ENCODE data around the gene TMEM192. TPM values are rescaled to one million over a fixed set of nuclear protein-coding genes. Genes with fewer than 3 reads are reported as not detected.

Gene TMEM192
- total and polyA plus RNA-seq, 2 of the 8 experiments (the other 6 are each of a cell fraction or from before 2014, with no cell fraction given), result 7.3 to 10.9 TPM

DNA sequence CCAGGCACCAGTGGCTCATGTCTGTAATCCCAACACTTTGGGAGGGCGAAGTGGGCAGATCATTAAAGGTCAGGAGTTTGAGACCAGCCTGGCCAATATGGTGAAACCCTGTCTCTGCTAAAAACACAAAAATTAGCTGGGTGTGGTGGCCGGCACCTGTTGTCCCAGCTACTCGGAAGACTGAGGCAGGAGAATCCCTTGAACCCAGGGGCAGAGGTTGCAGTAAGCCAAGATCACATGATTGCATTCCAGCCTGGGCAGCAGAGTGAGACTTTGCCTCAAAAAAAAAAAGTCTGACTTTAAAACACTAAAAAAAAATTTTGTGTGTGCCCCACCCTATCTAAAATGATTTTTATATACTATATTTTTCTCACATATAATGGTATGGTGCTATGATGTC lies 26.2 kb upstream of the TMEM192 start:
- DNase-seq (ENCODE audit: low read depth in 1 of 2, low spot score in 2 of 2) (no peak), FAIRE-seq (no peak)
- Histone ChIP-seq H2BK5ac (ENCODE audit: low read depth, low read length) (no peak overlapping the region), H3K79me2 (ENCODE audit: control insufficient read depth in 1 of 2, insufficient read depth in 2 of 2, low read length in 2 of 2) (no peaks in the 10 kb centered on the region), H3K56ac (replicated peaks; ENCODE audit: insufficient read length, low read depth, low read length) (no peak overlapping the region), H3K4ac (replicated peaks; ENCODE audit: insufficient read length, low read depth, low read length) (no peak overlapping the region), H4K91ac (replicated peaks; ENCODE audit: insufficient read length, low read length) (no peak overlapping the region), H2AK5ac (ENCODE audit: low read depth, low read length) (no peak overlapping the region), H3K23me2 (ENCODE audit: low read depth, low read length) (no peaks in the 10 kb centered on the region; the same call in 1 of the 2 replicates), H4K20me1 (replicated peaks in 1 of 2; ENCODE audit: control insufficient read depth in 1 of 2, insufficient read depth in 2 of 2, low read length in 2 of 2) (no peaks in the 10 kb centered on the region), H2BK15ac (ENCODE audit: low read length) (no peak overlapping the region), H3K9ac (replicated peaks in 1 of 4; ENCODE audit: extremely low read depth in 1 of 4, low read depth in 3 of 4, low read length in 3 of 4) (no peak overlapping the region), H3K4me3 (ENCODE audit: extremely low read depth in 1 of 4, insufficient read depth in 2 of 4, low read depth in 3 of 4, low read length in 4 of 4) (no peak overlapping the region), H3K9me3 (ENCODE audit: insufficient read depth in 2 of 2, low read depth in 1 of 2, low read length in 1 of 2) (no peaks in the 10 kb centered on the region), H4K5ac (ENCODE audit: insufficient read length, low read depth, low read length) (no peak overlapping the region), H3K23ac (ENCODE audit: insufficient read length) (no peak overlapping the region), H3K4me1 (replicated peaks in 1 of 4; ENCODE audit: control insufficient read depth in 3 of 4, insufficient read depth in 4 of 4, low read length in 3 of 4) (no peaks in the 10 kb centered on the region), H2BK12ac (ENCODE audit: low read depth, low read length) (no peak overlapping the region), H3K36me3 (ENCODE audit: control insufficient read depth in 2 of 4, insufficient read depth in 4 of 4, low read length in 3 of 4) (no peaks in the 10 kb centered on the region), H2BK20ac (ENCODE audit: low read length) (no peak overlapping the region), H3K4me2 (ENCODE audit: insufficient read depth in 1 of 2, low read depth in 2 of 2, low read length in 2 of 2) (no peak overlapping the region), H3K27me3 (replicated peaks in 1 of 4; ENCODE audit: control insufficient read depth in 3 of 4, extremely low read depth in 1 of 4, insufficient read depth in 3 of 4, low read length in 3 of 4) (no peaks in the 10 kb centered on the region; a peak in 1 of 7 replicates), H2BK120ac (replicated peaks; ENCODE audit: low read depth, low read length) (no peak overlapping the region), H4K8ac (ENCODE audit: extremely low read depth, insufficient read depth, low read length) (no peak overlapping the region), H2AFZ (ENCODE audit: low read length) (no peak overlapping the region), H3K79me1 (ENCODE audit: low read depth, low read length) (no peaks in the 10 kb centered on the region), H3K14ac (ENCODE audit: insufficient read length) (no peak overlapping the region), H3K18ac (ENCODE audit: extremely low read depth, low read length) (no peak overlapping the region), H3K27ac (ENCODE audit: low read depth, low read length) (no peak overlapping the region)
- ChIA-PET CTCF (ENCODE audit: partially characterized antibody) (interaction anchor here (1.0 to 4.4 kb wide), 4 partner anchors 7 to 205 kb away, joined by 3 to 18 read pairs (median 11); no protein-coding TSS in a partner anchor), POLR2A (ENCODE audit: partially characterized antibody) (no interaction called here)
- 91% methylated on average over 3 of the region's 3 CpGs; no CpG with 5 or more reads in 1 of the 2 experiments for WGBS, 2 experiments (ENCODE audit: extremely low coverage in 1 of 2, insufficient coverage in 1 of 2, insufficient read length in 1 of 2, insufficient replicate concordance in 2 of 2, low coverage in 1 of 2, low lambda C conversion rate in 2 of 2, missing lambda C conversion rate in 1 of 2)
- TF ChIP-seq TAF7 (optimal IDR thresholded peaks at IDR 0.05; ENCODE audit: borderline replicate concordance, low read depth, low read length), result no peak
- no peak for TF ChIP-seq RNF2 (IDR thresholded peaks at IDR 0.05; ENCODE audit: borderline replicate concordance, low read depth, low read length, missing control alignments, poor library complexity, severe bottlenecking)
- no peak for TF ChIP-seq POU5F1 (IDR thresholded peaks at IDR 0.05; ENCODE audit: low read depth, low read length)
- TF ChIP-seq MAX (IDR thresholded peaks at IDR 0.05), result no peak
- no peak for TF ChIP-seq SUZ12 (IDR thresholded peaks at IDR 0.05; ENCODE audit: low read length)
- no peak for TF ChIP-seq SAP30 (IDR thresholded peaks at IDR 0.05; ENCODE audit: insufficient read depth, insufficient replicate concordance, low read length)
- no peak for TF ChIP-seq TEAD4 (IDR thresholded peaks at IDR 0.05; ENCODE audit: low read depth, low read length)
- no peak for TF ChIP-seq RBBP5 (IDR thresholded peaks at IDR 0.05; ENCODE audit: borderline replicate concordance, low read depth, low read length)
- TF ChIP-seq BRCA1 (IDR thresholded peaks at IDR 0.05; ENCODE audit: low read depth, low read length), result no peak

All from H1 (cell line).